HCEC 1CT (cell line): Measurements from ENCODE around the gene TFDP1.
"Not testable (repeated sequence)": the region's sequence is repeated elsewhere in the genome, so short reads cannot be mapped to it uniquely, and the experiment has no call there.

ENCODE experiments used
- DNase-seq: peaks from one replicate; pipeline ENCODE4 v3.0.0-alpha.2; 2017

TFDP1 gene

GRCh38 chr13:113576597-113576996 lies 8.0 kb upstream of the TFDP1 start:
- no peak for DNase-seq

GRCh38 chr13:113577881-113578435 lies 6.6 kb upstream of the TFDP1 start:
- no peak for DNase-seq

GRCh38 chr13:113579686-113580085 lies 4.9 kb upstream of the TFDP1 start:
- DNase-seq = no peak

- no peak for DNase-seq
These were observed 2.7 kb upstream of the TFDP1 start for GRCh38 chr13:113581871-113582270.

GRCh38 chr13:113582841-113583631 lies 1.5 kb upstream of the TFDP1 start:
- DNase-seq = no peak

GRCh38 chr13:113584870-113585671 lies 518 bp downstream of the TFDP1 start:
- no peak for DNase-seq

GRCh38 chr13:113585896-113586295 lies 1.3 kb downstream of the TFDP1 start:
- DNase-seq = no peak

GRCh38 chr13:113586661-113587479 lies 2.3 kb downstream of the TFDP1 start:
- no peak for DNase-seq

GRCh38 chr13:113588394-113589111 lies 4.0 kb downstream of the TFDP1 start:
- no peak for DNase-seq

- DNase-seq = no peak
These were observed 4.9 kb downstream of the TFDP1 start for GRCh38 chr13:113589251-113589960.

GRCh38 chr13:113589961-113590339 lies 5.4 kb downstream of the TFDP1 start:
- DNase-seq = no peak

- no peak for DNase-seq
These were observed 7.2 kb downstream of the TFDP1 start for GRCh38 chr13:113591750-113592149.

GRCh38 chr13:113592571-113592970 lies 8.0 kb downstream of the TFDP1 start:
- DNase-seq = no peak

GRCh38 chr13:113594066-113594821 lies 9.7 kb downstream of the TFDP1 start:
- DNase-seq = not testable (repeated sequence)

- DNase-seq = no peak
These were observed 10.6 kb downstream of the TFDP1 start for GRCh38 chr13:113595131-113595530.

- DNase-seq = no peak
These were observed 12.0 kb downstream of the TFDP1 start for GRCh38 chr13:113596321-113597200.

- DNase-seq = no peak
These were observed 13.0 kb downstream of the TFDP1 start for GRCh38 chr13:113597391-113598080.

GRCh38 chr13:113598081-113598410 lies 13.5 kb downstream of the TFDP1 start:
- no peak for DNase-seq

GRCh38 chr13:113598481-113598880 lies 13.9 kb downstream of the TFDP1 start:
- no peak for DNase-seq
